Kidney epithelial cell (primary cell): ENCODE measurements around the gene NDUFB11. TPM values are rescaled to one million over a fixed set of nuclear protein-coding genes. Genes with fewer than 3 reads are reported as not detected.
A peak's percentile ranks its signal among the peaks of the same experiment; 100 is the strongest.

ENCODE experiments used
- DNase-seq: peaks from one replicate; pipeline ENCODE4 v3.0.0-alpha.2; 2010; ENCODE audit warnings: low read depth
- H3K27me3 ChIP-seq: 2 replicates; pipeline ENCODE4 v1.6.0; 2011; ENCODE audit warnings: low read length; ENCODE audit not compliant: control insufficient read depth, insufficient read depth
- H3K36me3 ChIP-seq: 2 replicates; pipeline ENCODE4 v1.5.1; 2011; ENCODE audit warnings: low read length; ENCODE audit not compliant: control insufficient read depth, insufficient read depth
- H3K4me3 ChIP-seq: 2 replicates; pipeline ENCODE4 v1.5.1; 2011; ENCODE audit warnings: low read depth, mild to moderate bottlenecking, control low read depth, low read length
- CTCF ChIP-seq: IDR thresholded peaks from 2 replicates; pipeline ENCODE4 v1.5.1; 2011; ENCODE audit warnings: mild to moderate bottlenecking, moderate library complexity, low read length, control low read depth, inconsistent platforms; ENCODE audit not compliant: insufficient read depth, poor library complexity, severe bottlenecking
- total RNA-seq: library from RNA; depleted of rRNA; stranded (reverse); fragments of >200 nt; gene quantifications from 2 replicates; pipeline ENCODE4 v1.2.3, GENCODE V29; 2015

NDUFB11 gene
- total RNA-seq, result 46.2 and 60.0 TPM in 2 replicates

GRCh38 chrX:47144626-47145394 is at the start of gene NDUFB11, which contains the start of gene RBM10:
NDUFB11 (minus strand) TSS chrX:47144702; CDS start chrX:47144679, 23 bp downstream.
RBM10 (plus strand) TSS chrX:47145221; CDS start chrX:47147482, 2,261 bp downstream.
- peak; percentile 65 for DNase-seq
- no peaks in the 10 kb centered on the region for H3K27me3 ChIP-seq
- H3K4me3 ChIP-seq, result peak within 1 kb of the TSS; percentile 83
- TF ChIP-seq CTCF, result peak; percentile 56
- H3K36me3 ChIP-seq, result no peaks in the 10 kb centered on the region

- peak; percentile 67 for TF ChIP-seq CTCF
- H3K36me3 ChIP-seq, result peaks cover 1% of the 10 kb centered on the region
- DNase-seq, result peak; percentile 84
- peak within 1 kb of the TSS; percentile 80 for H3K4me3 ChIP-seq
- H3K27me3 ChIP-seq, result no peaks in the 10 kb centered on the region
These were observed 49.1 kb upstream of the NDUFB11 start, which contains the start of gene UBA1 for GRCh38 chrX:47193475-47194193. UBA1 (plus strand) TSS chrX:47193829; CDS start chrX:47198803, 4,974 bp downstream.

- no peak for TF ChIP-seq CTCF
- no peaks in the 10 kb centered on the region for H3K36me3 ChIP-seq
These were observed 47.4 kb upstream of the NDUFB11 start for GRCh38 chrX:47191806-47192401.

GRCh38 chrX:47191331-47191730 is 46.8 kb upstream of the NDUFB11 start:
- H3K36me3 ChIP-seq, result no peaks in the 10 kb centered on the region
- TF ChIP-seq CTCF, result no peak
- H3K27me3 ChIP-seq, result no peaks in the 10 kb centered on the region
- no peak for DNase-seq
- peak overlapping the region; percentile 56 for H3K4me3 ChIP-seq

More at GRCh38 chrX:47191806-47192401, 47.4 kb upstream of the NDUFB11 start:
- DNase-seq, result no peak
- H3K4me3 ChIP-seq, result peak overlapping the region; percentile 56
- H3K27me3 ChIP-seq, result no peaks in the 10 kb centered on the region

- DNase-seq, result peak; percentile 63
- Histone ChIP-seq H3K4me3 (peak overlapping the region; percentile 56), H3K27me3 (no peaks in the 10 kb centered on the region), H3K36me3 (no peaks in the 10 kb centered on the region)
- TF ChIP-seq CTCF, result no peak
These were observed 46.2 kb upstream of the NDUFB11 start for GRCh38 chrX:47190445-47191269.
